HG03460 (cell line): Measurements from ENCODE around the gene PNPLA6.

Experiments used
- ATAC-seq: cut with Tn5 transposase; IDR thresholded peaks from one replicate; pipeline ENCODE4 v1.9.1; 2021; ENCODE audit not compliant: unreplicated experiment

The PNPLA6 gene

DNA sequence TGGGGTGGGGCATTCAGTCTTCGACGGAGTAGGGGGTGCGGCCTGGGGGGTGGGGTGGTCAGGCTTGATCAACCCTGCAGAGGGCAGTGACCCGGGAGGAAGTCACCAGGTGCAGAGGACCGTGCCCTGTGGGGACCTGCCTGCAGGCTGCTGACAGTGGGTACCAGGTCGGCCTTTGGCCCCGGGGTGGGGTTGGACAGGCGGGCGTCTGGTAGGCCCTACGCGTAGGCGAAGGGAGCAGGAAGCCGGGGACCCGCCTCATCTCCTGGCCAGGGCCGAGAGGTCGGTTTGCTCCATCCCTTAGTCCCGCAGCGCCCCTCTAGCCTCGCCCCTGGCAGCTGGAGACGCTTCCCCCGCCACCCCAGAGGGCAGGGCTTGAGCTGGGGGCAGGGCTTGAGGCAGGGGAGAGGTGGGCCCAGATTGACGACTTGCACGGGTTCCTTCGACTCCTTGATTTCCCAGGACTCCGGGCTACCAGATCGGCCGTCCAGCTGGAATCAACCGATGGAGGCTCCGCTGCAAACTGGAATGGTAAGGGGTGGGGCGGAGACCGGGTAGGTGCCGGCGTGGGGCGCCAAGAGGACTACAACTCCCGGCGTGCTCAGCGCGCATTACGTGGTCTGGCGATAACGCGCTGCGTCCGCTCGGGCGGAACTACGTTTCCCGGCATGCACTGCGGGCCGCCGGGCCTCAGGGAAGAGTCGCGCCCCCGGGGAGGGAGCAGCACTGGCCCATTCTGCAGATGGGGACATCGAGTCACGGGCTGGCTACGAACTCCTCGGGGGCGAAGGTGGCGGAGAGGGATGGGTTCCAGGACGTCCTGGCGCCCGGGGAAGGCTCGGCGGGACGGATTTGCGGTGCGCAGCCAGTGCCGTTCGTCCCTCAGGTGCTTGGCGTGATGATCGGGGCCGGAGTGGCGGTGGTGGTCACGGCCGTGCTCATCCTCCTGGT is at the start of gene PNPLA6:
Gene PNPLA6, plus strand, starts transcription at position 671 of the 951 bp plus-strand sequence. Its CDS starts 72 bp downstream, at position 743.
- peak; percentile 60 for ATAC-seq

DNA sequence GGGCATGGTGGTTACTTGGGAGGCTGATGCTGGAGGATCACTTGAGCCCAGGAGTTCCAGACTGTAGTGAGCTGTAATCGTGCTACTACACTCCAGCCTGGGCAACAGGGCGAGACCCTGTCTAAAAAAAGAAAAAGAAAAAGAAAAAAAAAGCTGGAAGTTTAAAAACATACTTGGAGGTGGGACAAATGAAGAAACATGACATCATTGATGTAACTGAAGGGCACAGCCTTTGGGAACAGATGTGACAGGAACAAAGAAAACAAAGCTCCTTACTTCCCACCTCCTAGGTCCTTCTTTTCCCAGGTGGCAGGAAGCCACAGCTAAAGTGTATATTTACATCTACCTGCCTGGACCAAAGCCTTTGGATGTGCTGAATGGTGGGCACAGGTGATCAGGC is 48.6 kb upstream of the PNPLA6 start:
- no peak for ATAC-seq

GRCh38 chr19:7488736-7489353 is 46.7 kb upstream of the PNPLA6 start, which contains the start of gene PEX11G:
TSS of gene PEX11G (minus strand) at chr19:7489035. CDS start at chr19:7489010, 25 bp downstream.
- ATAC-seq: peak; percentile 77

GRCh38 chr19:7489609-7490044 is 45.9 kb upstream of the PNPLA6 start:
- no peak for ATAC-seq

DNA sequence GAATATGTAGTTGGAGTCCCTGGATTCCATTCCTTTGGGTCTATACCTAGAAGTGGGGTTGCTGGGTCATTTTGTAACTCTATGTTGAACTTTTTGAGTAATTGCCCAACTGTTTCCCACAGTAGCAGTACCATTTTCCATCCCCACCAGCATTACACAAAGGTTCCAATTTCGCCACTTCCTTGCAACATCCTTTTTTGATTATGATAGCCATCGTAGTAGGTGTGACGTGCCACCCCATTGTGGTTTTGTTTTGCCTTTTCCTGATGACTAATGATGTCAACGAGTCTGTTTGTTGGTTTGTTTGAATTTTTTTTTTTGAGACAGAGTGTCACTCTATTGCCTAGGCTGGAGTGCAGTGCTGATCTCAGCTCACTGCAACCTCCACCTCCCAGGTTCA is 43.4 kb upstream of the PNPLA6 start:
- no peak for ATAC-seq

DNA sequence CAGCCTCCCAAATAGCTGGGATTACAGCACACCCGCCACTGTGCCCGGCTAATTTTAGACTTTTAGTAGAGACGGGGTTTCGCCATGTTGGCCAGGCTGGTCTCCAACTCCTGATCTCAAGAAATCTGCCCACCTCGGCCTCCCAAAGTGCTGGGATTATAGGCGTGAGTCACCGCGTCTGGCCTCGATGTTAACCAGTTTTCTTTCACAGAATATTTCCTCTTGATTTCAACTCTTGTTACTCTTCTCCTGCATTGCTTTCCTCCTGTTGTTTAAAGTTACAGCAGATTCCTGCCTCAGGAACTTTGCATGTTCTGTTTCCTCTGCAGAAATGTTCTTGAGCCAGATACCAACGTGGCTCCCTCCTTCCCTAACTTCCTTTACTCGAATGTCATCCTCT is 43.0 kb upstream of the PNPLA6 start:
- ATAC-seq: no peak

DNA sequence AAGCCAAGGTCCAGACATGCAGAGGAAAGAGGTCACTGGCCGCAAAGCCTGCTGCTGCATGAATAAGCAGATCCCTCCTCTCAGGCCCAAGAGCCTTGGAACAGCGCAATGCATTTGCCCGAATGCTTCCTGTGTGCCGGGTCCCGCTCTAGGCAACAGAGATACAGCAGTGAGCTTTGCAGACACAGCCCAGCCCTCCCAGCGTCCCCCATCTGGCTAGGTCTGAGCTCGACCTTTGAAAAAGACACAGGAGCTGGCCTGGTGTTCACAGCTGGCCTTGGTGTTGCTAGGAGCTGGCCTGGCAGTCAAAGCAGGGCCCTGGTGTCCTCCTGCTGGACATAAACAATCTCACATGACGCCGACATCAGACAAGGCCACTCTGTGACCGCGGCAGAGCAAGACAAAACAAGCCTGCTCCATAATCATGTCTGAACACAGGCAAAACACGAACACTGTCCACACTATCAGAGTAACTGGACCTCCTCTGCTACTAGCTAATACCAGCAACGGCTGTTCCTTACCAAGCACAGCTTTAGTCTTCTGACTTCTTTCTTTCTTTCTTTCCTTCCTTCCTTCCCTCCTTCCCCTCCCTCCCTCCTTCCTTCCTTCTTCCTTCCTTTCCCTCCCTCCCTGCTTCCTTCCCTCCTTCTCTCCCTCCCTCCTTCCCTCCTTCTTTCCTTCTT is 41.0 kb upstream of the PNPLA6 start:
- ATAC-seq: no peak

DNA sequence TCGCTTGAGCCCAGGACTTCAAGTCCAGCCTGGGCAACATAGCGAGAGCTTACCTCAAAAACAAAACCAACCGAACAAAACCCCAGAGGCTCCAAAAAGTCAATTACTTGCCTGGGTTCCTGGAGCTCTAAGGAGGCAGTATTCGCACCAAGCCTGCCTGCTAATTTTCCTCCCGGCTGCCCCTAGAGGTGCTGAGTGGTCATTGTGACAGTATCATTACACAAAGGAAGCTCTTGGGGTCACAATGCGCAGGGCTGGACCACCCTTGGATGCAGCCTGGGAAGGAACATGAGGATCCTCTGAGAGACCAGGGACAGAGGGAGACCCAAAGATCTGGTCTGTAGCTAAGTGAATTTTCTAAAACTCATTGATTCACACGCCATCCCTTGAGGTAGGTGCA is 38.2 kb upstream of the PNPLA6 start:
- ATAC-seq: no peak

DNA sequence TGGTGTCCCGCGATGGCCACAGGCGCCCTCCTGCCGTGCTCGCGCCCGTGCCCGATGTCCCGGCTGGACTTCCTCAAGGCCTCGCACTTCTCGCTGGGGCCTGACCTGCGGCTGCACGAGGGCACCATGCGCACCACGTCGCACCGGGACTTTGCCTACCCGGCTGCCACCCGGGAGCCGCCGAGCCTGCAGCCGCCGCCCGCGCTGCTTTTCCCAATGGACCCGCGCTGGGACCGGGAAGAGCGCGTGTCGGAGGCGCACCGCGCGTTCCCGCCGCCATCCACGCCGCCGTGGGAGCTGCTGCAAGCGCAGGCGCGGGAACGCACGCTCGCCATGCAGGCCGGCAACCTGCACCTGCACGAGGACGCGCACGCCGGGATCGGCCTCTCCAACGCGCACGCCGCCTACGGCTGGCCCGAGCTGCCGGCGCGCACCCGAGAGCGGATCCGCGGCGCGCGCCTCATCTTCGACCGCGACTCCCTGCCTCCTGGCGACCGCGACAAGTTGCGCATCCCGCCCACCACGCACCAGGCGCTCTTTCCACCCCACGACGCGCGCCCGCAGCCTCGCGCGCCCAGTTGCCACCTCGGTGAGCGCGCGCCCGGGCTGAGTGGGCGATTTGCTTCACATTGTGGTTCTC is 34.6 kb upstream of the PNPLA6 start:
- ATAC-seq: no peak

DNA sequence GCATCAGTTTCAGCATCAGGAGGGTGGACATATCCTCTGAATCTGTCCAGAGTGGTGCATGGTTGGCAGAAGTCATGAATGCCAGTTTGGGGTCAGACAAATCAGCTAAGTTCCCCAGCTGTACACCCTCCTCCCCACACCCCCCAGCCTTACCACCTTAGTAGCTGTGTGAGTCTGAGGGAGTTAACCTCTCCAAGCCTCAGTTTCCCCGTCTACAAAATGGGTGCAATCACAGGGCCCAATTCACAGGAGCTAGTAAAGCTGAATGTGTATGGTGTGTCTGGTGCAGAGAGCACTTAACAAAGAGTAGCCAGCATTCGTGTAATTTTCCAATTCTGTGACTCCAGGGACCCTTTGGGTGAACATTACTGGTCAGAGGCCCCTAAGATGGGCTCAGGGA is 33.0 kb upstream of the PNPLA6 start:
- no peak for ATAC-seq

GRCh38 chr19:7504684-7505083 is 30.8 kb upstream of the PNPLA6 start:
- no peak for ATAC-seq

- no peak for ATAC-seq
Observed at GRCh38 chr19:7505288-7505681, 30.2 kb upstream of the PNPLA6 start.

DNA sequence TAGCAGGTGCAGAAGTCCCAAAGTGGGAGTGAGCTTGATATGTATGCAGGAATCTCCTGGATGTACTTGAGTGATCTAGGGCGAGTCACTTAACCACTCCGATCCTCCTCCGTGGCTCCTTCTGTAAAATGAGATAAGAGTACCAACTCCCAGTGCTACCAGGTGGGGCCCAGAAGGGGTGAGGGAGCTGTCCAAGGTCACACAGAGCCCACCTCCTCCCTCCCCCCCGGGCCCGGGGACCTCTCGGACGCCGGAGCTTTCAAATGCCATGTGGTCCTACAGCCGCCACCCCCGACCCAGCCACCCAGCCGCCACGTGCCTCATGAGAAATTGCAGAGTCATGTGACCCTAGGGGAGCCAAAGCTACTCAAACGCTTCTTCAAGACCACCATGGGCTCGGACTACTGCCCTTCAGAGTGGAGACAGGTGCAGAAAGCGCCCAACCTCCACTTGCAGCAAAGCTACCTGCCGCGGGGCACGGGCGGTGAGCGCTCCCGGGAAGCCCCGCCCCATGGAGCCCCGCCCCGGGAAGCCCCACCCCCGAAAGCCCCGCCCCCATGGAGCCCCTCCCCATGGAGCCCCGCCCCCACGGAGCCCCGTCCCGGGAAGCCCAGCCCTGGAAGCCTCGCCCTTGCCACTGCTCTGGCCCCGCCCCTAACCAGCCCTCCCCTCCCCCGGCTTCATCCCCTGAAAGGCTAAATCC is 29.7 kb upstream of the PNPLA6 start:
- ATAC-seq: no peak

GRCh38 chr19:7506385-7507328 is 28.9 kb upstream of the PNPLA6 start:
- no peak for ATAC-seq

DNA sequence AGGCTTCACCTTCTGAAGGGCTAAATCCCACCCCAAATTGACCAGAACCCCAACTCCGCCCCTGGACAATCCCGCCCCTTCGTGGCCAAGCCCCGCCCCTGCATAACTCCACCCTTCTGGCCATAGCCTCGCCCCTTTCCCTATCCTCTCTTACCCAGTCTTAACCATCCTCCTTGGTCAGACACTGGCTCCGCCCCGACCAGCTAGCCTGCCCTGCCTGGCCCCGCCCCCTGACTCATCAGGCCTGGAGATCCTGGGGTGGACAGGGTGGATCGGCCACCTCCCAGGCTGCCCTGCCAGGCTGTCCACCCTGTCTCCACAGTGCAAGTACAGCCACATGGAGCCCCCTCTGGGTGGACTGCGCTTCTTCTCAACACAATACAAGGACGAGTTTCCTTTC is 27.6 kb upstream of the PNPLA6 start:
- no peak for ATAC-seq

DNA sequence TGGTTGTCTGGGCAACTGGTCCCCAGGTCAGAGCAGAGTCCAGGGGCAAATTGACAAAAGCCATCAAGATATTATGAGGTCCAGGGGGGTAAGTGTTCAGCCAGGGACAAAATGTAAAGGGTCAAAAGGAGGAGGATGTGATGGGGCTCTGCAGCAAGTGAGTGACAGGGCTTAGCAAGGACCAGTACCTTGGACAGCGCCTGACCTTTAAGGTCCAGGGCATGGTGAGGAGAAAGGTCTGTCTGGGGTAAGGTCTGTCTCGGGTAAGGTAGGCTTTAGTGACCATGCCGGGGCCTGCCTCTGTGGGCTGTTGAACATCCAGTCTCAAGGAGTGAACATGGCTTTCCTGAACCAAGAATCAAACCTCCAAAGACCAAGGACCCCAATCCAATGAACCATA is 25.9 kb upstream of the PNPLA6 start:
- no peak for ATAC-seq

GRCh38 chr19:7512400-7512851 is 23.1 kb upstream of the PNPLA6 start:
- ATAC-seq: no peak

- ATAC-seq: no peak
Observed at GRCh38 chr19:7513809-7514642, 21.5 kb upstream of the PNPLA6 start.
